Ovary (tissue), 3 donors: ENCODE data around the gene HLA-DRB5.

Source experiments
- EP300 ChIP-seq: sonication (generic); formaldehyde crosslinking; IDR thresholded peaks from one replicate; pipeline ENCODE4 v1.6.1; 2017; ENCODE audit warnings: antibody characterized with exemption
- POLR2A ChIP-seq: fragments of 450-650 bp; IDR thresholded peaks from one replicate; pipeline ENCODE4 v1.6.1; 2017; ENCODE audit warnings: antibody characterized with exemption, mild to moderate bottlenecking, moderate library complexity
- TF ChIP-seq, protein P1 (sequence below), 3 donors: fragments of 450-650 bp in 2 of 3; fragments of 200-600 bp in 1 of 3; IDR thresholded peaks; one replicate each; pipeline versions ENCODE4 v1.5.1 to v1.8.0; 2016 to 2022; ENCODE audit warnings: antibody characterized with exemption in 3 of 3, mild to moderate bottlenecking in 1 of 3
- donor health status: DM: no; HTN: no; CAD: no.

DNA sequence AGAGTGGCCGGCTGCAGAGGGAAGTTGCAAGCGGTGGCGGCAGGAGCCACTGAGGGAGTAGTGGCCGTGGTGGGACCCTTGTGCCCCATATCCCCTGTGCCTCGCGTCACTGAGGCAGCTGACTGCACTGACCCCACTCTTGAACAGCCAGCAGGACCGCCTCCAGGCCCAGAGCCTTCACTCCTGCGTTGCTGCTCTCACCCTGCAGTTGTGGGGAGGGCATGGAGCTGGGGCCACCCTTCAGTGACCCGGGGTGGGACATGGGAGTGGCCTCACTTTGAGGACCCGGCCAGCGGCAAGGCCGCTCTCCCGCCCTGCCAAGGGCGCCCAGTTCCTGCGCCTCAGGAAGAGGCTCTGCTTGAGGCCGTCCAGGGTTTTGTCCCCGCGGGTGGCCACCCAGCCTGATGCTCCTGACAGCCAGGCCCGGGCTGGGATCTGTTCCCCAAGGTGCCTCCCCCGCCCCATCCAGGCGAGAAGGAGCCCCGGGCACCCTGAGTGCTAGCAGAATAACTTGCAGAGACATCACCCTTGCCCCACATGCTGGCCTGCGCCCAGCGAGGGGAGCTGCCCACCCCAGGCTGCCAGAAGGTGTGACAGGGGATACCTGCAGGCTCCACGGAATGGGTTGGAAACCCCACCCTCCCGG, 46.0 kb downstream of the HLA-DRB5 start:
- TF ChIP-seq, protein P1, sequence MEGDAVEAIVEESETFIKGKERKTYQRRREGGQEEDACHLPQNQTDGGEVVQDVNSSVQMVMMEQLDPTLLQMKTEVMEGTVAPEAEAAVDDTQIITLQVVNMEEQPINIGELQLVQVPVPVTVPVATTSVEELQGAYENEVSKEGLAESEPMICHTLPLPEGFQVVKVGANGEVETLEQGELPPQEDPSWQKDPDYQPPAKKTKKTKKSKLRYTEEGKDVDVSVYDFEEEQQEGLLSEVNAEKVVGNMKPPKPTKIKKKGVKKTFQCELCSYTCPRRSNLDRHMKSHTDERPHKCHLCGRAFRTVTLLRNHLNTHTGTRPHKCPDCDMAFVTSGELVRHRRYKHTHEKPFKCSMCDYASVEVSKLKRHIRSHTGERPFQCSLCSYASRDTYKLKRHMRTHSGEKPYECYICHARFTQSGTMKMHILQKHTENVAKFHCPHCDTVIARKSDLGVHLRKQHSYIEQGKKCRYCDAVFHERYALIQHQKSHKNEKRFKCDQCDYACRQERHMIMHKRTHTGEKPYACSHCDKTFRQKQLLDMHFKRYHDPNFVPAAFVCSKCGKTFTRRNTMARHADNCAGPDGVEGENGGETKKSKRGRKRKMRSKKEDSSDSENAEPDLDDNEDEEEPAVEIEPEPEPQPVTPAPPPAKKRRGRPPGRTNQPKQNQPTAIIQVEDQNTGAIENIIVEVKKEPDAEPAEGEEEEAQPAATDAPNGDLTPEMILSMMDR (IDR thresholded peaks at IDR 0.05): no peak
- no peak for TF ChIP-seq EP300
- no peak for TF ChIP-seq POLR2A
